Coronary artery (tissue), 2 donors: ENCODE measurements around the gene AGBL1.

Experiments
- DNase-seq: peaks from one replicate; pipeline ENCODE4 v3.0.0-alpha.2; 2017; ENCODE audit warnings: low spot score
- H3K27ac ChIP-seq, 2 donors: fragments of 200-600 bp; sonication (generic); one replicate each; pipeline ENCODE4 v1.5.1; 2016 to 2019
- H3K4me3 ChIP-seq: fragments of 200-600 bp; sonication (generic); 2 replicates; pipeline ENCODE4 v1.5.1; 2016; ENCODE audit warnings: mild to moderate bottlenecking, moderate library complexity
- CTCF ChIP-seq: fragments of 200-600 bp; sonication (generic); IDR thresholded peaks from one replicate; pipeline ENCODE4 v1.5.1; 2019; ENCODE audit warnings: antibody characterized with exemption

AGBL1 gene

GRCh38 chr15:86488046-86488445, 408.4 kb downstream of the AGBL1 start:
- DNase-seq: no peak
- TF ChIP-seq CTCF: no peak

DNA sequence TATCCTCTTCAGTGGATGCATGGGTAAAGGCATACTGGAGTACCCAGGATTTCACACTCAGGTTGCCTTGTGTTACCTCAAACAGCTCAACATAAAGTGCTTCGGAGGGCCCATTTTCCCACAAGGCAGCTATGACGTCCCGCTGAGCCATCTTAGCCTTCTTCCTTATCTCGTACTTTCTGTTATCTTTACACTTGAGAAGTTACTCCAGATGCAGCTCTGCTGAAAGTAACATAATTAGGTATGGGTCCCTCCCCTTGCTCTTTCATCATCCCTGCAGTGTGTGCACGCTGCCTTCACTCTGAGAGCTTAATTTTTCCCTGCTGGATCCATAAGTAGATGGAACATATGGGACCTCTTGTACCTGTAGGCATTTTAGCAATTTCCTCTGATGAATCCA, 410.3 kb downstream of the AGBL1 start:
- Histone ChIP-seq H3K4me3 (no peak overlapping the region), H3K27ac (no peak overlapping the region)
- TF ChIP-seq CTCF: no peak
- DNase-seq: no peak

More at GRCh38 chr15:86488046-86488445, 408.4 kb downstream of the AGBL1 start:
- H3K4me3 ChIP-seq: no peak overlapping the region
- no peak overlapping the region for H3K27ac ChIP-seq

- Histone ChIP-seq H3K4me3 (no peak overlapping the region), H3K27ac (no peak overlapping the region)
- no peak for TF ChIP-seq CTCF
Measured at GRCh38 chr15:86491118-86491517, 411.4 kb downstream of the AGBL1 start.

GRCh38 chr15:86493884-86494283, 414.2 kb downstream of the AGBL1 start:
- Histone ChIP-seq H3K4me3 (no peak overlapping the region), H3K27ac (no peak overlapping the region)
- no peak for TF ChIP-seq CTCF
- no peak for DNase-seq

More at GRCh38 chr15:86491118-86491517, 411.4 kb downstream of the AGBL1 start:
- no peak for DNase-seq

DNA sequence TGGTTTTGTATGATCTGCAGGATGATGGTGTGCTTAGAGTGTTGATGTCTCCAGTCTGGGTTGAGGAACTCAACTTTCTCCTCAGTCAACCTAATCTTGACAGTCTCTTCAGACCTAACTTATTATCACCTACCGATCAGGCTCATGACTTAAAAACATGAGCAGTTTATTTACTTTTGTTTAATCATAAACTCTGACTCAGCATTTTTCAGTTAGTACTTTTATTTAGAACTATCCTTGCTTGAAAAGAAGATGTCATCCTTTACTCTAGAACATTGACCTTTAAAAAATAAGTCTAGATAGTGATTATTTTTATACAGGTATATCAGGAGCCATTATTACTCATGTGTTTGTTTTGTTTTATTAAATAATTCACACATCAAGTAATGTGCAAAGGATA, 414.8 kb downstream of the AGBL1 start:
- H3K4me3 ChIP-seq: no peak overlapping the region
- H3K27ac ChIP-seq: no peak overlapping the region
- no peak for DNase-seq
- no peak for TF ChIP-seq CTCF

GRCh38 chr15:86502301-86502700, 422.6 kb downstream of the AGBL1 start:
- no peak for DNase-seq
- H3K4me3 ChIP-seq: no peak overlapping the region
- no peak for TF ChIP-seq CTCF
- no peak overlapping the region for H3K27ac ChIP-seq

- no peak overlapping the region for H3K4me3 ChIP-seq
- DNase-seq: no peak
- no peak for TF ChIP-seq CTCF
- no peak overlapping the region for H3K27ac ChIP-seq
Measured at GRCh38 chr15:86505951-86506350, 426.3 kb downstream of the AGBL1 start.
